Upper lobe of left lung (tissue), 4 donors: ENCODE measurements around the gene ADAMTS16.

Experiments
- POLR2A ChIP-seq, 4 donors: fragments of 450-650 bp; IDR thresholded peaks; one replicate each; pipeline ENCODE4 v1.5.1; 2016 to 2017; ENCODE audit warnings: antibody characterized with exemption in 4 of 4, mild to moderate bottlenecking in 2 of 4
- POLR2AphosphoS5 ChIP-seq, 2 donors: sonication (generic); formaldehyde crosslinking; IDR thresholded peaks; one replicate each; pipeline ENCODE4 v1.5.1; 2017; ENCODE audit warnings: antibody characterized with exemption in 2 of 2
- TF ChIP-seq, protein P1 (sequence below), 6 experiments: fragments of 450-650 bp in 4 of 6; fragments of 200-600 bp in 2 of 6; sonication (generic) in 2 of 6; IDR thresholded peaks; one replicate each; pipeline ENCODE4 v1.5.1; 2016 to 2019; ENCODE audit warnings: antibody characterized with exemption in 6 of 6

DNA sequence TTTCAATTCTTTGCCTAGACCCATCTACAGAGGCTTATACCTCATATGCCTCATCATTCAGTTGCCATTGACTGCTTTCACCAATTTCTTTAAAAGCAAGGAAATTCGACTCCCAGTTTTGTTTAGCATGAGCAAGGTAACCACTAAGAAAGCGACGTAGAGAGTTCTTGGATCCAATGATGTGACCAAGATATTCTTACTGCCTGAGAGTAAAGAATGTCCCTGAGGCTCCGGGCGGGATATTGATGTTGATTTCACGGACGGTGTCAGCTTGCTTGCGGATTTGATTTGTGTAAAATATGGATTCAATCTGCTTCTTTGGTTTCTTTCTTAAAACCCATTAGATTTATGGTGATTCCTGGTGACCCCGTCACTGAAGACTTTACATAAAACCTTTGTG lies 147.3 kb downstream of the ADAMTS16 start:
- no peak for TF ChIP-seq POLR2AphosphoS5 (IDR thresholded peaks at IDR 0.05)
- no peak for TF ChIP-seq POLR2A (IDR thresholded peaks at IDR 0.05)
- TF ChIP-seq, protein P1, sequence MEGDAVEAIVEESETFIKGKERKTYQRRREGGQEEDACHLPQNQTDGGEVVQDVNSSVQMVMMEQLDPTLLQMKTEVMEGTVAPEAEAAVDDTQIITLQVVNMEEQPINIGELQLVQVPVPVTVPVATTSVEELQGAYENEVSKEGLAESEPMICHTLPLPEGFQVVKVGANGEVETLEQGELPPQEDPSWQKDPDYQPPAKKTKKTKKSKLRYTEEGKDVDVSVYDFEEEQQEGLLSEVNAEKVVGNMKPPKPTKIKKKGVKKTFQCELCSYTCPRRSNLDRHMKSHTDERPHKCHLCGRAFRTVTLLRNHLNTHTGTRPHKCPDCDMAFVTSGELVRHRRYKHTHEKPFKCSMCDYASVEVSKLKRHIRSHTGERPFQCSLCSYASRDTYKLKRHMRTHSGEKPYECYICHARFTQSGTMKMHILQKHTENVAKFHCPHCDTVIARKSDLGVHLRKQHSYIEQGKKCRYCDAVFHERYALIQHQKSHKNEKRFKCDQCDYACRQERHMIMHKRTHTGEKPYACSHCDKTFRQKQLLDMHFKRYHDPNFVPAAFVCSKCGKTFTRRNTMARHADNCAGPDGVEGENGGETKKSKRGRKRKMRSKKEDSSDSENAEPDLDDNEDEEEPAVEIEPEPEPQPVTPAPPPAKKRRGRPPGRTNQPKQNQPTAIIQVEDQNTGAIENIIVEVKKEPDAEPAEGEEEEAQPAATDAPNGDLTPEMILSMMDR (IDR thresholded peaks at IDR 0.05), result no peak
